Renal cortex interstitium (tissue), 11 donors: ENCODE data around the gene DLX2. TPM values are rescaled to one million over a fixed set of nuclear protein-coding genes. Genes with fewer than 3 reads are reported as not detected.
"Not testable (repeated sequence)": the region's sequence is repeated elsewhere in the genome, so short reads cannot be mapped to it uniquely, and the experiment has no call there.

Source experiments
- DNase-seq, 11 donors: peaks; one replicate each; pipeline ENCODE4 v3.0.0-alpha.2; 2013; ENCODE audit warnings: low read depth in 9 of 11, low spot score in 4 of 11; ENCODE audit errors: extremely low read depth in 1 of 11
- polyA plus RNA-seq, 3 donors: library from polyadenylated mRNA; unstranded; fragments of 120-200 nt; gene quantifications; one replicate each; pipeline ENCODE4 v1.2.1, GENCODE V29; 2013; ENCODE audit not compliant: insufficient read length in 3 of 3

Gene DLX2
- polyA plus RNA-seq, 3 donors, result 0.08 to 0.17 TPM; not detected in 1

DNA sequence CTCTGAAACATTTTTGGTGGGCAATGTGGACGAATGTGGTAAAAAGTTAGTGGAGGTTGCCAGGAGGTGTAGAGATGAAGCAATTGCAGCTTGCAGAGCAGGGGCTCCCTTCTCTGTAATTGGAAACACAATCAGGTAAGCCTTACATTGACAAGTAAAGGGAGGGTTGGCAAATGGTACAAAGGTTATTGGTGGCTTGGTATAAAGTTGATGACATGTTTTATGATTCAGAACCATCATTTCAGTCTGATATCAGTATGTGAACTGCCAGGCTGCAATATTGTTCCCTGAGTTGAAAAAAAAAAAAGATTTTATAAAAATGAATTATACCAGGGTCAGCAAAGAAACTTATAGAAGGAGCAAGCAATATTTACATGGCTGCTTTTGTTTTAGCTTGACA is 31.8 kb downstream of the DLX2 start:
- DNase-seq, result no peak

DNA sequence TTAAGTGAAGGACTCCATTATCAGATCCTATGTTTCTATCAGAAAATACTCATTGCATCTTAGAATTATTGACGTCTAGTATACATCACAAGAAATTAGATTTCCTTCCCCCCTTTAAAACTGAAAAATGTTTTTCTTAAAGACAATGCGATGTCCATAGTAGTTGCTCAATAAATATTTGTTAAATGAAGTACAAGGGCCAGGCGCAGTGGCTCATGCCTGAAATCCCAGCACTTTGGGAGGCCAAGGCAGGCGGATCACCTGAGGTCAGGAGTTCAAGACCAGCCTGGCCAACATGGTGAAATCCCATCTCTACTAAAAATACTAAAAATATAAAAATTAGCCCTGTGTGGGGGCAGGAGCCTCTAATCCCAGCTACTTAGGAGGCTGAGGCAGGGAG is 34.8 kb downstream of the DLX2 start:
- DNase-seq, result not testable (repeated sequence)

DNA sequence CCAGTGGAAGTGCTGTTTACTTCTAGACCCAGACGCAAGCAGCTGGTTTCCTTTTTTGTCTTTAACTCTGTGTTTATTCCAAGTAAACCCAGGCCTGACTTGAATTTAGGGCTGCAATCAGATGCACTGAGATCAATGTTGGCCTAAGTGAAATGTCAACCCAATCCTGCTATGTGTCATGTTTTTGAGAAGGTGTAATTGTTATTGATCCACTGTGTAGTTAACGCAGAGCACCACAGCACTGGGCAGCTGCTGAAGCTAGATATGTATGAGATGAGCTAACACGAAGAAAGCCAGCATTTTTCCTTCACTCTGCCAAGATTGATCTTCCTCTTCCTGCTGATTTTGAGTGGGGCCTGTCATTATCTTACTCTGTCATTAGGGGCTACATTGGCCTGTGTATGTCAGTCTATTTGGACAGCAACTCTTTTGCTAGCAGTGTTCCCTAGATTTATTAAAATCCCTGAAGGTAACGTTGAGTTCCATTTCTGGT is 36.3 kb downstream of the DLX2 start:
- DNase-seq, result no peak

DNA sequence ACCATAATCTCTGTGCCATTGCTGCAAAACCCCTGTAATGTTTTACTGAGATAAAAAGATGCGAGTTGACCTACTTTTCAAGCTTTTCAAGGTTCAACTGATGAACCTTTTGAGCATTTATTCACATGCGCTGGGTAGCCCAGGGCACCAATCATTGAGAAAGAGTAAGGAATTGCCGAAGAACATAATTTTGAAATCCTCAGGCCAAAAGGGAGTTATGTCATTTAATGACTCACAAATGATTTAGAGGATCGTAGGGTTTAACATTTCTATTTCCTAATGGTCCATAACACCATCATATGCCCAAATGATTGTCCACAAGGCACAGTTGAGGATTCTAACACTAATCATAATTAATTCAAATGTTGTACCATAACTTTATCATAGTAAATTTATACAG is 37.6 kb downstream of the DLX2 start:
- DNase-seq, result no peak

DNA sequence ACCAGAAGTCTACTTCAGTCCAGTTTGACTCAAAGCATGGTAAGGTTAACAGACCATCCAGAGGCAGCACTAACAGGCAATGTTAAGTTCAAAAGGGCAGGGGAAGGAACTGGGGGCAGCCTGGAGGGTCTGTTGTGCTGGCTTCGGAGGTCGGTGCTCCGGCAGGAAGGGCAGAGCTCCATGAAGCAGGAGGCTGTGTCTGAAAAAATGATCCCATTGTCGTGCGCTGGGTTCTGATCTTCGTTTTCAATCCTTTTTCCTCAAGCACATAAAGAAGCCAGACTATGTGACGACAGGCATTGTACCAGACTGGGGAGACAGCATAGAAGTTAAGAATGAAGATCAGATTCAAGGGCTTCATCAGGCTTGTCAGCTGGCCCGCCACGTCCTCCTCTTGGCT is 39.3 kb downstream of the DLX2 start:
- DNase-seq, result no peak

DNA sequence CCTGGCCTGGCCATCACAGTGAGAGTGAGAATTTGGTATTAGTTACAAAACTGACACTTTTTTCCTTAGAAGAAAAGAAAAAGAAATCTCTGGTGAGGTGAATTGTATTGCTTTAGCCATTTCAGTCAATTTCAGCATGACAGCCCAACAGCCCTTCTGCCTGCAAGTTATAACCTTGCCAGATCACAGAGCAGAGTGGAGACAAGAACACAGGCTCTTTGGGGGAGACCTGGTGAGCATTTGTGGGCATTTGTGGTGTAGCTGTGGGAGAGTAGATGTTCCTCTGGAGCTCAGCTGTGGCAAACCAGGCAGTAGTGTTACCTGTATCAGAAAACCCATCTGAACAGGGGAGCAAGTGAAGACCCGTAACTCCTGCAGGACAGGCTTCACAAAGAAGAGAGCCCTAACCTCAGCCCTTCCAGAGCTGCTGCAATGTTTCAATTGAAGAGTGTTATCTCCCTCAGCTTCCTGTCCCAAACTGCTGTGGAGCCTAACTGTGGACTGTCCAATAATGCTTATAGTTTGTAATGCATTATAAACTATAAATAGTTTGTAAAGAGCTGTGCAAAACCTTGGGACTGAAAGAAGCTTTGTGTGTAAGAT is 40.2 kb downstream of the DLX2 start:
- no peak for DNase-seq

DNA sequence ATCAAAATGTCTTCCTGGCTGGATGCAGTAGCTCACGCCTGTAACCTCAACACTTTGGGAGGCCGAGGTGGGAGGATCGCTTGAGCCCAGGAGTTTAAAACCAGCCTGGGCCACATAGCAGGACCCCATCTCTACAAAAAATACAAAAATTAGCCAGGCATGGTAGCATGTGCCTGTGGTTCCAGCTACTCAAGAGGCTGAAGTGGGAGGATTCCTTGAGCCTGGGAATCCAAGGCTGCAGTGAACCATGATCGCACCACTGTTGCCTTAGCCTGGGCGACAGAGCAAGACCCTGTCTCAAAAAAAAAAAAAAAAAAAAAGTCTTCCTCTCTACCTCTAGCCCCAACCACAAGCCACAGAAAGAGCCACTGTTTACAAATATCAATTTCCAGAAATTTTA is 42.6 kb downstream of the DLX2 start:
- DNase-seq, result not testable (repeated sequence)

DNA sequence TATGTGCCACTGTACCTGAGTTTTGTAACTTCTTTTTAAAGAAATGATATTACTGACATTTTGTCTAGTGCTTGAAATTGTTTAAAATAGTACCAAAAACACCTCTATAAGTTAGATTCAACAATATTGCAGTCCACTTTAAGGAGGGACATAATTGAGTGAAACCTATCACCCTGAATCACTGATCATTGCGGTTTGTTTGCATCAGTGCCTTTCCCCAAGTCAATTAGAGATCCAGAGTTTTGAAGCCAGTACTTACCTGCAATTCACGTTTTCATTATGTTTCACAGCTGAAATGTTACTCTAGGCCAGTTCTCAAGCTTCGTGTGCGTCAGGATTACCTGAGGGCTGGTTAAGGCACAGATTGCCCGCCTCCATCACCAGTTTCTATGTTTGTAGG is 44.0 kb downstream of the DLX2 start:
- DNase-seq, result no peak

DNA sequence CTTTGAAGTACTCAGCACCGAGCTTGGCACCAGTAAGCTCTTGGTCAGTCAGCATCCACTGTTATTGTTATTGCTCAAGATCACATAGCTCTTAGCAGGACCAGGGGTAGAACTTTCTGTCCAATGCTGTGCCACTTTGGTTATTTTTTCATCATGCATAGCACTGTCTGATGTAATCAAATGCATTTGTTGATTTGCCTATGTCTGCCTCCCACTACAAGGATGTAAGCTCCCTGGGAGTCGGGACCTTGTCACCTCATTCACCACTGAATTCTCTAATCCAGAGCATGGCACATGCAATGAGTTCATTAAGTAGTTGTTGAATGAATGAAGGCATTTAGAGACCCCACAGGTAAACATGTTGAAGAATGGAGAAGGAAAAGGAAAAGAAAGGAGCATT is 46.4 kb downstream of the DLX2 start:
- DNase-seq, result no peak

DNA sequence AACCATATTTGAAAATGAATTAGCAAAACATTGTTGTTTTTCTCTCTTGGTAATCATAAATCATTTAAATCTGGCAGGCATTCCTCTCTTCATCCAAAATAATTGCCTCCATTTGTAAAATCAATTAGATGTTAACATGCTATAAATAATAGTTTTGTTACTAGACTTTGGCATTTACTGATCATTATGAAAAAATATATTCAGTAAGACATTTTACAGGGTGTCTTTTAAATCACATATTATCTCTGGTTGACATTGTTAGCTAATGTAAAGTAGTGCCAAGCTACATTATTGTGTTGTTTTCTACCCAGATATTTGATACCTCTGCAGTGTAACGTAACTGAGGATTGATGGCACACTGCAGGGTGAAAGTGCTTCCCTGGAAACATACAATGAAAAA is 49.2 kb downstream of the DLX2 start:
- no peak for DNase-seq

DNA sequence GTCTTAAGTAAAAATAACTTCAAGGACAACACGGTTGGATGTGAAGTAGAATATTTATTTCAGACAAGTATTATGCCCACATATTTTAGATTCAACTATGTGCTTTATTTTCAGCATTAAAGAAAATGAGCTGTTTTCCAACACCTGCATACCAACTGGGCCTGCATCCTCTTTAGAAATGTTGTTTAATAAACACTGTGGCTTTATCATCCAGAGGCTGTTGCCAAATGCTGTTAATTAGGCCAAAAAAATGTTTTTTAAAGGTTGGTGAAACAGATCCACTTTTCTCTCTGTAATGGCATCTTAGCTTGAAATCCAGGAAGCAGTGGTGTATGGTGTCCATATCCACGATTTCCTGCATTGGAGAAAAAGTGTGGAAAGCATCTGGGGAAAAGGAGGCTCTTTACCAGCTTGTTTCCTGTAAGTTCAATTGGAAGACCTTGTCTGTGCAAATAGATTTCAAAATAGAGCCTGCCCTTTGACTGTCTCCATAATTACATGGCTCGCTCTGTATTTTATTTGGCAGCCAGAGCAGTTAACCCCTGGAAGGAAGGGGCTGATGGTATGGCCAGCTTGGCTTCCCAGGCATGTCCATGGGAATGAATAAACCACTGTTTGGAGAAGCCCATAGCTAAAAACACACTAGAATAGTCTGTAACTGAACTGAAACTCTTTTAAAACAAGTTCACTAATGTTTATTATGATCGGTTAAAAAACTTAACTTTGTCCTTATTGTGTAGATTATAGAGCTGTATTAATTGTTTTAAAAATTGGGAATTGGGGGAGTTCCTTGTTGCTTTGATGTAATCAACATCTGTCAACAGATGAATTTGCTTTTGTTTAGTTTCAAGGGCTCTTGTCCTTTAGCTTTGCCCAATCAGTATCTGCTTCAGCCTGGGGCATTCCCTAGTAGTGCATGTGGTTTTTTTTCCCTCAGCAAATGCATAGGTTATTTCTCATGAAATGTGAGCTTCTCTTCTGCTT is 50.4 kb downstream of the DLX2 start:
- DNase-seq, result no peak

DNA sequence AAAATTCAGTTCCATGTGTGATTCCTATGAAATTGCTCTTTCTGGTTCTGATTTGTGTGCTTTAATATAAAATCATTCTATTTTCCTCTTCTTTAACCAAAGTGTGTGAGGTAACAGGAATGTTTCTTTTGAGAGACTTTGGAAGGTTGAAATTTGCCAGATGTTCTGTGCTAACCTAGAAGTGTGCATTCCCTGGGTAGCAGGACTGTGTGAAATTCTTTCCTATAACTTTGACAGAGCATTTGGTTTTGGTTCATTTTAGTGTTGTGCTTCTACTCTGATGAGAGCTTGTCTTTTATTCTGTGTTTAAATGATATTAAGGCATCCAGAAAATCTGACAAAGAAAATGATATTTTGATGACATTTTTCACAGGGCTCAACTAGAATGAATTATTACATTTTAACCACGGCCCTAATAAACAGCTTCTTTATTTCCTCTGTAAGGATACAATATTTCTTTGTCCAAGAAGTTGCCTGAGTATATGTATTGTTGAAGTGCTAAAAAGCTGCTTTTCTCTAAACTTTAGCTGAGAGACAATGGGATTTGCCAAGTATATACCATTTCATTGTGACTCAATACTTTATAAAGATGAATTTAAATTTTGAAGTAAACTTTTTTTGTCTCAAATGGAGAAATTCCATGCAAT is 52.1 kb downstream of the DLX2 start:
- DNase-seq, result no peak

DNA sequence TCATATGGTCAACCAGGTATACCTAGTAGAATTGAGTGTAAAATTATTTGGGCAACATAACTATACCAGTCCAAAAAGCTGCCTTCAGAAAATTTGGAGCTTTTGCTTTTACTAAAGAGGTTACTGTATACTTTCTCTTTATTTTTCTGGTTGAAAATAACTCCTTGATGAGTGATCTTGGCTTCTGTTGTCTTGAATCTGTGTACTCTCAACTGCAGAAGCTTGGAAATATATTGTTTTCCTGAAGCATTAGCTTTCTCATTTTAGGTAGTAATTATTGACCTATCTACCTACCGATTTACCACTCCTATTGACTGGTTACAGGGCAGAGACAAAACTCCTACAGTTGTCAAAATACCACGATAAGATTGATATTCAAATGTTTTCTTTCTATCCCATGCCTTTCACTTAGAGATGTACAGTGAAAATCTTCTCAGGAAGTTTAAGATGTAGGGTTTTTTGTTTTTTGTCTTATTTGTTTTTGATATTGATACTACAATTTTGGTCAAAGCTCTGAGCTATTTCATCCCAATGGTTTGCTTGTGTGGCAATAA is 53.1 kb downstream of the DLX2 start:
- DNase-seq, result no peak

Other genes starting within 250 kb of the DLX2 start
- 10 to 100 TPM; 23.7 to 31.6 (median 26.2) TPM for gene SLC25A12, start 208.7 kb downstream of the DLX2 start, polyA plus RNA-seq
- gene HAT1, start 180.4 kb downstream of the DLX2 start, polyA plus RNA-seq, result 10 to 100 TPM; 56.5 to 75.0 (median 63.1) TPM
- gene METAP1D, start 102.9 kb downstream of the DLX2 start, polyA plus RNA-seq, result 10 to 100 TPM; 12.7 to 20.0 (median 15.3) TPM
- under 1 TPM in 2 of 3 donors, not detected in 1; 0.29 to 0.32 TPM for gene DLX1, start 17.4 kb downstream of the DLX2 start, polyA plus RNA-seq